Mammary epithelial cell (primary cell): Measurements from ENCODE around the gene FBXL17.

Source experiments
- CTCF ChIP-seq, 2 donors: IDR thresholded peaks in 1 of 2; conservative IDR thresholded peaks in 1 of 2; 2 replicates each; pipeline ENCODE4 v1.5.1; 2011 to 2012; ENCODE audit warnings: inconsistent platforms in 2 of 2, low read length in 2 of 2, mild to moderate bottlenecking in 2 of 2, control low read depth in 1 of 2, low read depth in 1 of 2; ENCODE audit not compliant: insufficient read depth in 1 of 2; ENCODE audit errors: extremely low read depth in 1 of 2
- EZH2 ChIP-seq: IDR thresholded peaks from 2 replicates; pipeline ENCODE4 v1.6.1; 2012; ENCODE audit warnings: low read length, inconsistent platforms, borderline replicate concordance

- TF ChIP-seq CTCF (conservative IDR thresholded peaks at IDR 0.05 in 1 of 2, IDR thresholded peaks at IDR 0.05 in 1 of 2; ENCODE audit: extremely low read depth in 1 of 2, insufficient read depth in 1 of 2, low read depth in 1 of 2, low read length in 2 of 2) (no peak), EZH2 (no peak)
Observed at GRCh38 chr5:107958432-107958831, 423.5 kb downstream of the FBXL17 start.
